Epithelial cell of esophagus (primary cell): ENCODE results near the gene DENND2D.
A peak's percentile ranks its signal among the peaks of the same experiment; 100 is the strongest.

Experiments
- DNase-seq: peaks from one replicate; pipeline ENCODE4 v3.0.0; 2010; ENCODE audit warnings: low read depth
- H3K4me3 ChIP-seq: 2 replicates; pipeline ENCODE4 v1.5.1; 2011; ENCODE audit warnings: mild to moderate bottlenecking, low read length, control low read depth
- TF ChIP-seq, protein P1 (sequence below): IDR thresholded peaks from 2 replicates; pipeline ENCODE4 v1.5.1; 2011; ENCODE audit warnings: low read depth, mild to moderate bottlenecking, low read length, control low read depth, inconsistent platforms; ENCODE audit not compliant: insufficient read depth; ENCODE audit errors: missing control alignments

Gene DENND2D

DNA sequence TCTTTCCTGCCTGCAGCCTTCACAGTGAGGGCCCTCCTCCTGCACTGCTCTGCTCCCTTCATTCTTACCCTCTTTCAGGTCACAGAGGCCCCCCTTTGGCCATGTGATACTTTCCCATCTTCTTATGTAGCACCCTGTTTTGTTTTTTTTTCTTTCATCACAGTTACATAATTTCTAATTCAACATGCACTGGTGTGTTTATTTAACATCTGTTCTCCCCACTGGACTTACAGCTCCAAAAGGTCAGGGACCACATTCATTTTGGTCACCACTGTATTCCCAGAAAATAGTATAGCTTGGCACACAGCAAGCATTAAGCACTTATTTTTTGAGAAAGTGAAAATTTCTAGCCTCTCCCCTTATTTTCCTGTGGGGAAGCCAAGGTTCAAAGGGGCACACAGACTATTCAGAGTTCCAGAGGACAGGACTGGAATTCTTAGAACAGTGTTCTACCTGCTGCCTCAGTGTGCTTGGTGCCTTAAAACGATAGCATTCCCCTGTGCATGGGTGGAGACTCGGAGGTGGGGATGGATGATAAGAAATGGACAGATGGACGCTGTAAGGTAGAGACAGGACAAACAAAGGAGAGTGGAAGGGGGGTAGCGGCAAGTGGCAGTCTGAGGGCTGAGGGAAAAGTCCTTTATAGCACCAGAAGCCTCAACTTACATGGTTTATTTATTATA is 5.3 kb downstream of the DENND2D start:
- no peak for DNase-seq
- TF ChIP-seq, protein P1, sequence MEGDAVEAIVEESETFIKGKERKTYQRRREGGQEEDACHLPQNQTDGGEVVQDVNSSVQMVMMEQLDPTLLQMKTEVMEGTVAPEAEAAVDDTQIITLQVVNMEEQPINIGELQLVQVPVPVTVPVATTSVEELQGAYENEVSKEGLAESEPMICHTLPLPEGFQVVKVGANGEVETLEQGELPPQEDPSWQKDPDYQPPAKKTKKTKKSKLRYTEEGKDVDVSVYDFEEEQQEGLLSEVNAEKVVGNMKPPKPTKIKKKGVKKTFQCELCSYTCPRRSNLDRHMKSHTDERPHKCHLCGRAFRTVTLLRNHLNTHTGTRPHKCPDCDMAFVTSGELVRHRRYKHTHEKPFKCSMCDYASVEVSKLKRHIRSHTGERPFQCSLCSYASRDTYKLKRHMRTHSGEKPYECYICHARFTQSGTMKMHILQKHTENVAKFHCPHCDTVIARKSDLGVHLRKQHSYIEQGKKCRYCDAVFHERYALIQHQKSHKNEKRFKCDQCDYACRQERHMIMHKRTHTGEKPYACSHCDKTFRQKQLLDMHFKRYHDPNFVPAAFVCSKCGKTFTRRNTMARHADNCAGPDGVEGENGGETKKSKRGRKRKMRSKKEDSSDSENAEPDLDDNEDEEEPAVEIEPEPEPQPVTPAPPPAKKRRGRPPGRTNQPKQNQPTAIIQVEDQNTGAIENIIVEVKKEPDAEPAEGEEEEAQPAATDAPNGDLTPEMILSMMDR: no peak
- H3K4me3 ChIP-seq: no peak overlapping the region

DNA sequence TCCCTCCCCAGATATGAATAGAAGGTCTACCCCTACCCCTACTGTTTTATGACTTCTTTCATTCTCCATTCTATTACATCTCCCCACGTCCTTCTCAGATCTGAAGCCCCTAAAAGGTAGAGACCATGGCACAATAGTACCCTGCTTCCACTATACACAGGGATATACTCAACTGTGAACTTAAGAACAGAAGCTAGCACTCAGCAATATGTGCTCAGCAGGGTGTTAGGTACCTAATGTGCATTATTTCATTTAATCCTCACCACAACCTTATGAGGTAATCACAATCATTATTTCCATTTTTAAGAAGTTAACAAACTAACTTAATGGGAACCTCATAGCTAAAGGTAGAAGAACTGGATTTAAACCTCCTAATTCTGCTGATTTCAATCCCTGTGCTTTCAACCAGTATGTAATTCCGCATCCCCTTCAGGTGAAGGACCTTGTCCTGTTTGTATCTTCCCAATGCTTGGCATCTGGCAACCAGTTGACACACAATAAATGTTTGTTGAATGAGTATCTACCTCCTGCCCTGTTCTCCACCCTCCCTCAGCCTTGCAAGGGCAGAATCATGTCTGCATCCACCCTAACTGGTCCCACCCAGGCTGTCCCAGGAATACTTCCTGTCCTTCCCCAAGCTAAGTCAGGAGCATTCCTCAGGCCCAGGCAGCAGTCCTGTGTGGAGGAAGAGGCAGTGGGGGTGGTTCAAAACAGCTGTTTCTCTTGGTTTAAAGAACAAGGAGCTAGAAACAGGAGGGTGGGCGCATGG is 6.5 kb downstream of the DENND2D start:
- H3K4me3 ChIP-seq: no peak overlapping the region
- DNase-seq: peak; percentile 72
- TF ChIP-seq, protein P1: no peak

GRCh38 chr1:111192658-111193519 is 7.6 kb downstream of the DENND2D start:
- TF ChIP-seq, protein P1: no peak
- DNase-seq: peak; percentile 58
- no peak overlapping the region for H3K4me3 ChIP-seq

DNA sequence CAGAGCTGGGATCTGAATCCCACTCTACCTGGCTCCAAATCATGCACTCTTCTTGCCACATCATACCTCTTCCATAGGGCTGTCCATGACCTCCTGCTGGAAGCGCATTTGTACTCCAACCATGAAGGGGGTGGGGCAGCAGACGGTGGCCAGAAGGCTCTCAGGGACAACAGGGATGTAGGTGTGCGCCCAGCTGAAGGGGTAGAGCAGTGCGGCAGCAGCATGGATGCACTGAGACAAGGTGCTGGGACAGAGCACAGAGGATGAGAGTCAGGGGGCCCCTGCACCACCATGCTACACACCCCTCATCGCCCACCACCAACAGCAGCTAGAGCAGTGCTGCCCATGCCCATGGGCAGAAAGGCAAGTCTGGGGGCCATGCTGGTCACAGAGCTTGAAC is 8.4 kb downstream of the DENND2D start:
- H3K4me3 ChIP-seq: no peak overlapping the region
- DNase-seq: no peak
- TF ChIP-seq, protein P1: no peak

- TF ChIP-seq, protein P1: no peak
- H3K4me3 ChIP-seq: no peak overlapping the region
Observed at GRCh38 chr1:111191496-111191895, 8.9 kb downstream of the DENND2D start.

GRCh38 chr1:111190931-111191451 is 9.5 kb downstream of the DENND2D start:
- DNase-seq: no peak
- H3K4me3 ChIP-seq: no peak overlapping the region
- TF ChIP-seq, protein P1: no peak

More at GRCh38 chr1:111191496-111191895, 8.9 kb downstream of the DENND2D start:
- DNase-seq: peak; percentile 59
